ENCODE measurements around the gene SLC27A1.
A peak's percentile ranks its signal among the peaks of the same experiment; 100 is the strongest.
"Not testable (repeated sequence)": the region's sequence is repeated elsewhere in the genome, so short reads cannot be mapped to it uniquely, and the experiment has no call there.

The SLC27A1 gene

DNA sequence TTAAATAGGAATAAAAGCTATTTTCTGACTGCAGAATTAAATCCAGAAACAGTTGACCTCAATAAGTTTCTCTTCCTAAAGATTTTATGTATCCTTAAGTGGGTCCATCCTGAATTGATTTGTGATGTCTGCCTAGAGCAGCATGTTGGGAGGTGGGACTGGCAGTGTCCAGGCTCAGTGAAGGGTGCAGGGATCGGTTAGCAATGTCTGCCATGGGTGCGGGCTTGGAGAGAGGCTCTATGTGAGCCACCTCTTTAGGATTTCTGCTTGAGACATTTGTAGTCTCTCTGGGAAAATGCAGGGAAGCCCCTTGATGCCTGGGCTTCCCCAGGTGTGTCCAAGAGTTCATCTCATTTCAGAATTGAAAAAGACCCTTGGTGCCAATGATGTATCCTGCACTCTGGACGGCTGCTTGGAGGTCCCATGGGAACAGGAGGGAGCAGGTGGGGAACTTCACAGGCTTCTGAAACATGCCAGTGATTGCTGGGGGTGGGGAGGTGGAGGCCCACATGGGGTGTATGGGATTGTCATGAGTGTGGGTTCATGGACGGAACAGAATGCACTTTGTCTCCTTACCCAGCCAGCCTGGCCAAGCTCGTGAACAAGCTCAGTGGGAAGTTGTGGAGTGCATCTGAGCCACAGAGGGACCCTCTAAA is 78.9 kb downstream of the SLC27A1 start:
- H3K4me1 ChIP-seq (ENCODE audit: control insufficient read depth in 1 of 2, insufficient read depth in 2 of 2, low read length in 2 of 2): no peaks in the 10 kb centered on the region
- H3K36me3 ChIP-seq (ENCODE audit: control insufficient read depth in 1 of 2, insufficient read depth in 2 of 2, low read length in 2 of 2): no peaks in the 10 kb centered on the region
- no peaks in the 10 kb centered on the region for H3K9me3 ChIP-seq (ENCODE audit: control insufficient read depth in 1 of 2, low read length in 2 of 2)
- no peak overlapping the region for H3K4me3 ChIP-seq (ENCODE audit: low read depth in 1 of 2, low read length in 2 of 2)
- no peak overlapping the region for H3K27ac ChIP-seq (ENCODE audit: low read length)
- H3K27me3 ChIP-seq (ENCODE audit: low read depth, low read length): no peaks in the 10 kb centered on the region

GRCh38 chr19:17550076-17550667 is 79.8 kb downstream of the SLC27A1 start:
- H3K36me3 ChIP-seq (ENCODE audit: control insufficient read depth in 1 of 2, insufficient read depth in 2 of 2, low read length in 2 of 2): no peaks in the 10 kb centered on the region
- H3K27me3 ChIP-seq (ENCODE audit: low read depth, low read length): no peaks in the 10 kb centered on the region
- H3K27ac ChIP-seq (ENCODE audit: low read length): no peak overlapping the region
- no peaks in the 10 kb centered on the region for H3K9me3 ChIP-seq (ENCODE audit: control insufficient read depth in 1 of 2, low read length in 2 of 2)
- no peaks in the 10 kb centered on the region for H3K4me1 ChIP-seq (ENCODE audit: control insufficient read depth in 1 of 2, insufficient read depth in 2 of 2, low read length in 2 of 2)
- no peak overlapping the region for H3K4me3 ChIP-seq (ENCODE audit: low read depth in 1 of 2, low read length in 2 of 2)

- not testable (repeated sequence) for H3K4me1 ChIP-seq (ENCODE audit: control insufficient read depth in 1 of 2, insufficient read depth in 2 of 2, low read length in 2 of 2); H3K4me3 ChIP-seq (ENCODE audit: low read depth in 1 of 2, low read length in 2 of 2); H3K9me3 ChIP-seq (ENCODE audit: control insufficient read depth in 1 of 2, low read length in 2 of 2); H3K36me3 ChIP-seq (ENCODE audit: control insufficient read depth in 1 of 2, insufficient read depth in 2 of 2, low read length in 2 of 2); H3K27ac ChIP-seq (ENCODE audit: low read length); H3K27me3 ChIP-seq (ENCODE audit: low read depth, low read length)
These were observed 82.4 kb downstream of the SLC27A1 start for GRCh38 chr19:17552735-17553134.

DNA sequence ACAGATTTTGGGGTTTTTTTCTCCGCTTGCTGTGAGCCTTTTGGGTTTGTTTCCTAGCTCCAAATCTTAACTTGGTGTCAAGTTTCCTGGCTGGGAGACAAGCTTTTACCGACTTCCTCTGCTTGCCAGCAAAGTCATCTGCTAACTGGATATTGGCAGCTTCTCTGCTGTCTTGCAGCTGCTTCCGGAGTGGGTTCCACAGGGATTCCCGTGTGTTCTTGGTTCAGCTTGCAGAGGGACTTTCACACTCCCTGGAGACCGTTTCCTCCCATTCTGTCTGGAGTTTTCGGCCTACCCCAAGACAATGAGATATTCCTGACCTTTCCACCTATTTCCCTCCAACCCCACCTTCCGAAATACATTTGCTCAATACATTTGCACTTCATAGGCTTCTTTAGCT is 82.9 kb downstream of the SLC27A1 start:
- no peak overlapping the region for H3K4me3 ChIP-seq (ENCODE audit: low read depth in 1 of 2, low read length in 2 of 2)
- H3K27ac ChIP-seq (ENCODE audit: low read length): peak overlapping the region; percentile 69
- H3K4me1 ChIP-seq (ENCODE audit: control insufficient read depth in 1 of 2, insufficient read depth in 2 of 2, low read length in 2 of 2): peaks cover 3 to 4% of the 10 kb centered on the region in 2 donors
- H3K27me3 ChIP-seq (ENCODE audit: low read depth, low read length): no peaks in the 10 kb centered on the region
- H3K36me3 ChIP-seq (ENCODE audit: control insufficient read depth in 1 of 2, insufficient read depth in 2 of 2, low read length in 2 of 2): no peaks in the 10 kb centered on the region
- H3K9me3 ChIP-seq (ENCODE audit: control insufficient read depth in 1 of 2, low read length in 2 of 2): no peaks in the 10 kb centered on the region

- peaks cover 3 to 4% of the 10 kb centered on the region in 2 donors for H3K4me1 ChIP-seq (ENCODE audit: control insufficient read depth in 1 of 2, insufficient read depth in 2 of 2, low read length in 2 of 2)
- H3K4me3 ChIP-seq (ENCODE audit: low read depth in 1 of 2, low read length in 2 of 2): peak overlapping the region; percentile 45 to 99
- H3K9me3 ChIP-seq (ENCODE audit: control insufficient read depth in 1 of 2, low read length in 2 of 2): no peaks in the 10 kb centered on the region
- H3K36me3 ChIP-seq (ENCODE audit: control insufficient read depth in 1 of 2, insufficient read depth in 2 of 2, low read length in 2 of 2): peaks cover 7 to 13% of the 10 kb centered on the region in 2 donors
- no peak overlapping the region for H3K27ac ChIP-seq (ENCODE audit: low read length)
- no peaks in the 10 kb centered on the region for H3K27me3 ChIP-seq (ENCODE audit: low read depth, low read length)
These were observed 84.7 kb downstream of the SLC27A1 start for GRCh38 chr19:17554968-17555479.

GRCh38 chr19:17555480-17555928 is 85.2 kb downstream of the SLC27A1 start, which contains the start of gene COLGALT1:
COLGALT1 (plus strand) TSS chr19:17555649; CDS start chr19:17555714, 65 bp downstream.
- Histone ChIP-seq H3K4me1 (ENCODE audit: control insufficient read depth in 1 of 2, insufficient read depth in 2 of 2, low read length in 2 of 2) (peaks cover 3 to 4% of the 10 kb centered on the region in 2 donors), H3K27me3 (ENCODE audit: low read depth, low read length) (no peaks in the 10 kb centered on the region), H3K9me3 (ENCODE audit: control insufficient read depth in 1 of 2, low read length in 2 of 2) (no peaks in the 10 kb centered on the region), H3K27ac (ENCODE audit: low read length) (peak within 1 kb of the TSS; percentile 87), H3K4me3 (ENCODE audit: low read depth in 1 of 2, low read length in 2 of 2) (peak within 1 kb of the TSS; percentile 93 to 99), H3K36me3 (ENCODE audit: control insufficient read depth in 1 of 2, insufficient read depth in 2 of 2, low read length in 2 of 2) (peaks cover 7 to 17% of the 10 kb centered on the region in 2 donors)

Data from muscle layer of duodenum (tissue), 2 donors.